Measurements from ENCODE around the gene LIN28B. TPM values are rescaled to one million over a fixed set of nuclear protein-coding genes. Genes with fewer than 3 reads are reported as not detected.
A peak's percentile ranks its signal among the peaks of the same experiment; 100 is the strongest.

Gene LIN28B
- total and polyA plus RNA-seq, 2 donors (not counting 1 experiment from before 2014, with no cell fraction given) = not detected

GRCh38 chr6:104940238-104940892, 16.5 kb upstream of the LIN28B start:
- DNase-seq (ENCODE audit: low read depth in 2 of 2) = no peak
- Histone ChIP-seq H3K4me1 (ENCODE audit: control insufficient read depth, extremely low read depth, insufficient read depth, low read length) (peaks cover 2% of the 10 kb centered on the region), H3K27me3 (ENCODE audit: control insufficient read depth, insufficient read depth, low read length) (peaks cover 16% of the 10 kb centered on the region), H3K27ac (ENCODE audit: insufficient read depth, low read length) (no peak overlapping the region), H3K9me3 (ENCODE audit: control insufficient read depth, insufficient read depth, low read depth, low read length) (no peaks in the 10 kb centered on the region), H3K9ac (ENCODE audit: insufficient read depth, low read length) (no peak overlapping the region), H2AFZ (ENCODE audit: low read length) (peak overlapping the region; percentile 46), H3K4me2 (ENCODE audit: extremely low read depth, insufficient read depth, low read length) (peak overlapping the region; percentile 80), H3K36me3 (ENCODE audit: control insufficient read depth, insufficient read depth, low read length) (no peaks in the 10 kb centered on the region), H3K79me2 (ENCODE audit: control insufficient read depth, insufficient read depth, low read length) (no peaks in the 10 kb centered on the region), H4K20me1 (ENCODE audit: control insufficient read depth, extremely low read depth, insufficient read depth, low read length) (no peaks in the 10 kb centered on the region), H3K4me3 (replicated peaks in 1 of 4; ENCODE audit: control extremely low read depth in 1 of 4, insufficient read depth in 1 of 4, low read depth in 3 of 4, low read length in 4 of 4) (peak overlapping the region in 1 of 4 experiments; percentile 45)
- TF ChIP-seq, protein P1, sequence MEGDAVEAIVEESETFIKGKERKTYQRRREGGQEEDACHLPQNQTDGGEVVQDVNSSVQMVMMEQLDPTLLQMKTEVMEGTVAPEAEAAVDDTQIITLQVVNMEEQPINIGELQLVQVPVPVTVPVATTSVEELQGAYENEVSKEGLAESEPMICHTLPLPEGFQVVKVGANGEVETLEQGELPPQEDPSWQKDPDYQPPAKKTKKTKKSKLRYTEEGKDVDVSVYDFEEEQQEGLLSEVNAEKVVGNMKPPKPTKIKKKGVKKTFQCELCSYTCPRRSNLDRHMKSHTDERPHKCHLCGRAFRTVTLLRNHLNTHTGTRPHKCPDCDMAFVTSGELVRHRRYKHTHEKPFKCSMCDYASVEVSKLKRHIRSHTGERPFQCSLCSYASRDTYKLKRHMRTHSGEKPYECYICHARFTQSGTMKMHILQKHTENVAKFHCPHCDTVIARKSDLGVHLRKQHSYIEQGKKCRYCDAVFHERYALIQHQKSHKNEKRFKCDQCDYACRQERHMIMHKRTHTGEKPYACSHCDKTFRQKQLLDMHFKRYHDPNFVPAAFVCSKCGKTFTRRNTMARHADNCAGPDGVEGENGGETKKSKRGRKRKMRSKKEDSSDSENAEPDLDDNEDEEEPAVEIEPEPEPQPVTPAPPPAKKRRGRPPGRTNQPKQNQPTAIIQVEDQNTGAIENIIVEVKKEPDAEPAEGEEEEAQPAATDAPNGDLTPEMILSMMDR (conservative IDR thresholded peaks at IDR 0.05 in 1 of 2, IDR thresholded peaks at IDR 0.05 in 1 of 2; ENCODE audit: low read depth in 1 of 2, low read length in 2 of 2) = no peak
- peak; percentile 55 for TF ChIP-seq EZH2 (IDR thresholded peaks at IDR 0.05; ENCODE audit: low read length, missing control alignments)

DNA sequence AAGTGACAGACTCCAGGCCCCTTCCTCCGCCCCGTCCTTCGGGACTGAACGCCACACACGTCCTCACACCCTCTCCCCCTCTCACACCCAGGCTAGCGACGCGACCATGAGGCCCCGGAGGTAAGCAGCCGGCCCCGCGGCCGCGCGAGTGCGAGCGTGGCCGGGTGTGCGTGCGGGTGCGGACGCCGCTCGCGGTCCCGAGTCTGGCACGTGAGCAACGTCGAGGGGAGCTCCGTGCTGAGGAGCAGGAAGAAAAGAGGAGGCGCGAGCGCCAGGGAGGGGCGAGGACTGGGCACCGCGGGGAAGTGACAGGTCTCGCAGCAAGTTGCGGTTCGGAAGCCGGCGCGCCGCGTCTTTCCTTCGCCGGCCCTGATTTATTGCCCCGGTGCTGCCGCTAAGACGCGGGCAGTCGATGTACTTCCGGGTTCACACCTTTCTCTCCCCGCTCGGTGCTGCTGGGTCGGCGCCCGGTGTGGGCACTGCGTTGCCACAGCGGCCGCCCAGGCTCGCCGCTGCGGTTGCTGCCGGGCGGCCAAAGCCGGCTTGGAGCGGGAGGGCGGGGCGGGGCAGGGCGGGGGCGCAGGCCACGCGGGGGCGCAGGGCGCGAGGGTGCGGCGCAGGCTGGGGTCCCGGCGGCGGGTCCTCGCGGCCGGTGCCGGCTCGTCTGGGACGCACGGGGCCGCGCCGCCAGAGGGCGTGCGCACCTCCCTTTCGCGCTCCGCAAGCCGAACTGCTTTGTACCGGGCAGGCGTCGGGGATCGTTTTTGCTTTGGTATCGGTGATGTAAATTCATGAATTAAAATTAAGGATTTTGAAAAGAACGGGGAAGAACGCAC, 15.8 kb upstream of the LIN28B start:
- Histone ChIP-seq H4K20me1 (ENCODE audit: control insufficient read depth, extremely low read depth, insufficient read depth, low read length) (no peaks in the 10 kb centered on the region), H3K79me2 (ENCODE audit: control insufficient read depth, insufficient read depth, low read length) (no peaks in the 10 kb centered on the region), H3K4me3 (replicated peaks in 1 of 4; ENCODE audit: control extremely low read depth in 1 of 4, insufficient read depth in 1 of 4, low read depth in 3 of 4, low read length in 4 of 4) (peak overlapping the region; percentile 30 to 51 (median 45)), H3K4me1 (ENCODE audit: control insufficient read depth, extremely low read depth, insufficient read depth, low read length) (peaks cover 2% of the 10 kb centered on the region), H3K4me2 (ENCODE audit: extremely low read depth, insufficient read depth, low read length) (peak overlapping the region; percentile 80), H2AFZ (ENCODE audit: low read length) (peak overlapping the region; percentile 46), H3K9me3 (ENCODE audit: control insufficient read depth, insufficient read depth, low read depth, low read length) (no peaks in the 10 kb centered on the region), H3K36me3 (ENCODE audit: control insufficient read depth, insufficient read depth, low read length) (no peaks in the 10 kb centered on the region), H3K27me3 (ENCODE audit: control insufficient read depth, insufficient read depth, low read length) (peaks cover 16% of the 10 kb centered on the region), H3K9ac (ENCODE audit: insufficient read depth, low read length) (no peak overlapping the region), H3K27ac (ENCODE audit: insufficient read depth, low read length) (no peak overlapping the region)
- peak; percentile 36 to 44 for DNase-seq (ENCODE audit: low read depth in 2 of 2)
- TF ChIP-seq, protein P1 (conservative IDR thresholded peaks at IDR 0.05 in 1 of 2, IDR thresholded peaks at IDR 0.05 in 1 of 2; ENCODE audit: low read depth in 1 of 2, low read length in 2 of 2) = peak; percentile 35 to 49
- TF ChIP-seq EZH2 (IDR thresholded peaks at IDR 0.05; ENCODE audit: low read length, missing control alignments) = peak; percentile 68

DNA sequence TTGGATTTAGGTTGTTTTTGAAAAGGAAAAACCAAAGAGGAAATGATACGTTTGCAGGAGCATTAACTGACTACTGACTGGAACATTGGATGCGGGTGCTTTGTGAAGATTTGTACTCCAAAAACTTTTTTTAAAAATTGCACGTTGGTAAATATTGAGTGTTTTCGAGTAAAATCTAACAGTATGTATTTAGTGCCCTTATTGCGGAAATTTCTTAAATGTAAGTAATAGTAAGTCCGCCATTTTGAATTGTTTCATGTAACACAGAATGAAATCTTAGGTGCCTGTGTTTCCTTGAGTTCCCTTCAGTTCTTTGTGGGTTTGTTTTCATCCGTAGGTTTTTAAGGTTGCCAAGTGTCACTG, 15.2 kb upstream of the LIN28B start:
- Histone ChIP-seq H3K27ac (ENCODE audit: insufficient read depth, low read length) (no peak overlapping the region), H3K4me2 (ENCODE audit: extremely low read depth, insufficient read depth, low read length) (peak overlapping the region; percentile 68), H3K36me3 (ENCODE audit: control insufficient read depth, insufficient read depth, low read length) (no peaks in the 10 kb centered on the region), H3K9ac (ENCODE audit: insufficient read depth, low read length) (no peak overlapping the region), H3K79me2 (ENCODE audit: control insufficient read depth, insufficient read depth, low read length) (no peaks in the 10 kb centered on the region), H3K4me1 (ENCODE audit: control insufficient read depth, extremely low read depth, insufficient read depth, low read length) (peaks cover 2% of the 10 kb centered on the region), H3K27me3 (ENCODE audit: control insufficient read depth, insufficient read depth, low read length) (peaks cover 16% of the 10 kb centered on the region), H3K4me3 (replicated peaks in 1 of 4; ENCODE audit: control extremely low read depth in 1 of 4, insufficient read depth in 1 of 4, low read depth in 3 of 4, low read length in 4 of 4) (peak overlapping the region; percentile 21 to 51 (median 36)), H2AFZ (ENCODE audit: low read length) (no peak overlapping the region), H3K9me3 (ENCODE audit: control insufficient read depth, insufficient read depth, low read depth, low read length) (no peaks in the 10 kb centered on the region), H4K20me1 (ENCODE audit: control insufficient read depth, extremely low read depth, insufficient read depth, low read length) (no peaks in the 10 kb centered on the region)
- TF ChIP-seq EZH2 (IDR thresholded peaks at IDR 0.05; ENCODE audit: low read length, missing control alignments) = no peak
- TF ChIP-seq, protein P1 (conservative IDR thresholded peaks at IDR 0.05 in 1 of 2, IDR thresholded peaks at IDR 0.05 in 1 of 2; ENCODE audit: low read depth in 1 of 2, low read length in 2 of 2) = no peak
- no peak for DNase-seq (ENCODE audit: low read depth in 2 of 2)
